H1 (cell line): ENCODE measurements around the gene GRIA2. TPM values are rescaled to one million over a fixed set of nuclear protein-coding genes. Genes with fewer than 3 reads are reported as not detected.

Experiments
- CTCF ChIA-PET: fragments of 300-600 bp; sonication (Branson Sonifier 250); formaldehyde crosslinking; loops from one replicate; lab custom pipeline; 2021; ENCODE audit not compliant: partially characterized antibody; lab: Charles Lee
- POLR2A ChIA-PET: fragments of 300-600 bp; sonication (Branson Sonifier 250); formaldehyde crosslinking; loops from one replicate; lab custom pipeline; 2021; ENCODE audit warnings: inconsistent platforms; ENCODE audit not compliant: partially characterized antibody; lab: Charles Lee
- DNase-seq, 2 experiments: peaks; one replicate each; pipeline versions ENCODE4 v3.0.0 to v3.0.0-alpha.2; 2010 to 2022; ENCODE audit warnings: low spot score in 2 of 2, low read depth in 1 of 2, mixed read lengths in 1 of 2
- FAIRE-seq: peaks from 2 replicates; lab custom pipeline; 2011; peaks lifted over from hg19 to GRCh38; lab: Jason Lieb, UNC
- H2AFZ ChIP-seq: 2 replicates; pipeline ENCODE4 v1.8.1; 2012; ENCODE audit warnings: low read length, inconsistent platforms
- H2AK5ac ChIP-seq: 2 replicates; pipeline ENCODE4 v1.6.1; 2013; ENCODE audit warnings: low read depth, low read length
- H2BK120ac ChIP-seq: replicated peaks from 2 replicates; pipeline ENCODE3; 2013; ENCODE audit warnings: low read depth, low read length, inconsistent platforms
- H2BK12ac ChIP-seq: 2 replicates; pipeline ENCODE4 v1.6.1; 2013; ENCODE audit warnings: low read depth, low read length
- H2BK15ac ChIP-seq: 2 replicates; pipeline ENCODE4 v1.6.1; 2013; ENCODE audit warnings: low read length
- H2BK20ac ChIP-seq: 2 replicates; pipeline ENCODE4 v1.6.1; 2013; ENCODE audit warnings: low read length
- H2BK5ac ChIP-seq: 2 replicates; pipeline ENCODE4 v1.6.1; 2013; ENCODE audit warnings: low read depth, low read length
- H3K14ac ChIP-seq: 2 replicates; pipeline ENCODE4 v1.6.1; 2013; ENCODE audit warnings: inconsistent platforms; ENCODE audit not compliant: insufficient read length
- H3K18ac ChIP-seq: 2 replicates; pipeline ENCODE4 v1.6.1; 2013; ENCODE audit warnings: low read length; ENCODE audit errors: extremely low read depth
- H3K23ac ChIP-seq: 2 replicates; pipeline ENCODE4 v1.6.1; 2013; ENCODE audit warnings: inconsistent platforms; ENCODE audit not compliant: insufficient read length
- H3K23me2 ChIP-seq: 2 replicates; pipeline ENCODE4 v1.6.1; 2013; ENCODE audit warnings: low read depth, low read length
- H3K27ac ChIP-seq: 2 replicates; pipeline ENCODE4 v1.6.1; 2011; ENCODE audit warnings: low read depth, low read length, inconsistent platforms
- H3K27me3 ChIP-seq, 4 experiments: replicated peaks in 1 of 4; 1 replicate in 1 of 4; 2 replicates in 3 of 4; pipeline versions ENCODE4 v1.6.1 to v1.8.1; 2011 to 2013; ENCODE audit warnings: low read length in 3 of 4, mild to moderate bottlenecking in 3 of 4, inconsistent platforms in 2 of 4, mixed read lengths in 2 of 4, moderate library complexity in 1 of 4; ENCODE audit not compliant: control insufficient read depth in 3 of 4, insufficient read depth in 3 of 4; ENCODE audit errors: extremely low read depth in 1 of 4
- H3K36me3 ChIP-seq, 4 experiments: 2 replicates each; pipeline versions ENCODE4 v1.6.1 to v1.8.1; 2011 to 2013; ENCODE audit warnings: mild to moderate bottlenecking in 4 of 4, low read length in 3 of 4, moderate library complexity in 2 of 4, control low read depth in 1 of 4, inconsistent platforms in 1 of 4; ENCODE audit not compliant: insufficient read depth in 4 of 4, control insufficient read depth in 2 of 4
- H3K4ac ChIP-seq: replicated peaks from 2 replicates; pipeline ENCODE3; 2013; ENCODE audit warnings: low read length, low read depth, mixed read lengths, inconsistent platforms; ENCODE audit not compliant: insufficient read length
- H3K4me1 ChIP-seq, 4 experiments: replicated peaks in 1 of 4; 1 replicate in 1 of 4; 2 replicates in 3 of 4; pipeline versions ENCODE4 v1.6.1 to v1.8.1; 2011 to 2013; ENCODE audit warnings: low read length in 3 of 4, inconsistent platforms in 2 of 4, mixed read lengths in 1 of 4; ENCODE audit not compliant: insufficient read depth in 4 of 4, control insufficient read depth in 3 of 4
- H3K4me2 ChIP-seq, 2 experiments: 2 replicates each; pipeline versions ENCODE4 v1.6.1 to v1.8.1; 2011 to 2013; ENCODE audit warnings: low read depth in 2 of 2, low read length in 2 of 2, control low read depth in 1 of 2, inconsistent platforms in 1 of 2, mild to moderate bottlenecking in 1 of 2; ENCODE audit not compliant: insufficient read depth in 1 of 2
- H3K4me3 ChIP-seq, 4 experiments: fragments of 200-600, 300-600 bp in 1 of 4; sonication (generic), shearing (Covaris generic), sonication (Bioruptor Twin) in 1 of 4; 2 replicates each; pipeline versions ENCODE4 v1.5.1 to v1.8.1; 2011 to 2016; ENCODE audit warnings: low read length in 4 of 4, low read depth in 3 of 4, control low read depth in 2 of 4, inconsistent platforms in 2 of 4, mild to moderate bottlenecking in 2 of 4, mixed read lengths in 1 of 4, moderate library complexity in 1 of 4; ENCODE audit not compliant: insufficient read depth in 2 of 4; ENCODE audit errors: extremely low read depth in 1 of 4
- H3K56ac ChIP-seq: replicated peaks from 2 replicates; pipeline ENCODE3; 2013; ENCODE audit warnings: low read depth, mild to moderate bottlenecking, mixed read lengths, low read length, inconsistent platforms; ENCODE audit not compliant: insufficient read length
- H3K79me1 ChIP-seq: 2 replicates; pipeline ENCODE4 v1.6.1; 2013; ENCODE audit warnings: low read depth, low read length, control low read depth
- H3K79me2 ChIP-seq, 2 experiments: 2 replicates each; pipeline versions ENCODE4 v1.6.1 to v1.8.1; 2012 to 2013; ENCODE audit warnings: low read length in 2 of 2, mild to moderate bottlenecking in 2 of 2, inconsistent platforms in 1 of 2; ENCODE audit not compliant: insufficient read depth in 2 of 2, control insufficient read depth in 1 of 2
- H3K9ac ChIP-seq, 4 experiments: replicated peaks in 1 of 4; 1 replicate in 1 of 4; 2 replicates in 3 of 4; pipeline versions ENCODE4 v1.6.1 to v1.8.1; 2011 to 2013; ENCODE audit warnings: low read depth in 3 of 4, low read length in 3 of 4, control low read depth in 2 of 4, mild to moderate bottlenecking in 2 of 4, moderate library complexity in 2 of 4, inconsistent platforms in 1 of 4; ENCODE audit errors: extremely low read depth in 1 of 4
- H3K9me3 ChIP-seq, 2 experiments: 2 replicates each; pipeline versions ENCODE4 v1.6.1 to v1.8.1; 2012 to 2013; ENCODE audit warnings: mild to moderate bottlenecking in 2 of 2, moderate library complexity in 2 of 2, control low read depth in 1 of 2, inconsistent platforms in 1 of 2, low read depth in 1 of 2, low read length in 1 of 2, mixed read lengths in 1 of 2; ENCODE audit not compliant: insufficient read depth in 2 of 2
- H4K20me1 ChIP-seq, 2 experiments: replicated peaks in 1 of 2; 2 replicates each; pipeline versions ENCODE3 to v1.8.1; 2011 to 2013; ENCODE audit warnings: inconsistent platforms in 2 of 2, low read length in 2 of 2, mild to moderate bottlenecking in 1 of 2; ENCODE audit not compliant: insufficient read depth in 2 of 2, control insufficient read depth in 1 of 2
- H4K5ac ChIP-seq: 2 replicates; pipeline ENCODE4 v1.6.1; 2013; ENCODE audit warnings: low read length, low read depth, mixed read lengths, inconsistent platforms; ENCODE audit not compliant: insufficient read length
- H4K8ac ChIP-seq: 2 replicates; pipeline ENCODE4 v1.8.0; 2013; ENCODE audit warnings: mild to moderate bottlenecking, moderate library complexity, low read length, inconsistent platforms; ENCODE audit not compliant: insufficient read depth; ENCODE audit errors: extremely low read depth
- H4K91ac ChIP-seq: replicated peaks from 2 replicates; pipeline ENCODE3; 2013; ENCODE audit warnings: low read length, mixed read lengths, inconsistent platforms; ENCODE audit not compliant: insufficient read length
- BRCA1 ChIP-seq: IDR thresholded peaks from 2 replicates; pipeline ENCODE4 v1.6.1; 2012; ENCODE audit warnings: low read depth, low read length, improper control_type of control experiment
- CHD1 ChIP-seq: IDR thresholded peaks from 2 replicates; pipeline ENCODE4 v1.6.1; 2012; ENCODE audit warnings: low read depth, low read length, improper control_type of control experiment
- CHD2 ChIP-seq: IDR thresholded peaks from 2 replicates; pipeline ENCODE4 v1.6.1; 2012; ENCODE audit warnings: low read length, improper control_type of control experiment
- WGBS, 2 experiments: shearing (Covaris generic) in 1 of 2; methylation state at CpG; one replicate each; pipeline versions ENCODE4 v1.1.6 to v1.1.7; 2013 to 2015; ENCODE audit warnings: low lambda C conversion rate in 2 of 2, mixed read lengths in 2 of 2, inconsistent platforms in 1 of 2, low coverage in 1 of 2, missing lambda C conversion rate in 1 of 2; ENCODE audit not compliant: insufficient replicate concordance in 2 of 2, insufficient coverage in 1 of 2, insufficient read length in 1 of 2; ENCODE audit errors: extremely low coverage in 1 of 2, missing lambda C conversion rate in 1 of 2; 5-methylcytosine and 5-hydroxymethylcytosine counted together
- polyA plus RNA-seq, 7 experiments: library from polyadenylated mRNA; depleted of rRNA in 3 of 7; stranded (reverse) in 5 of 7; unstranded in 2 of 7; fragments of >200 nt in 5 of 7; fragments of 200-250 nt in 2 of 7; gene quantifications; 1 replicate in 5 of 7; 2 replicates in 1 of 7; 4 replicates in 1 of 7; pipeline versions ENCODE4 v1.2.1 to v1.2.3, GENCODE V29; 2011 to 2013; ENCODE audit warnings: missing spikeins in 2 of 7, mixed read lengths in 2 of 7
- total RNA-seq: library from RNA; stranded (reverse); fragmentation: NEBNext Ultra II Directional; extraction: Animal tissue kit (Norgen Biotek cat#: 25700); gene quantifications from 2 replicates; pipeline ENCODE4 v1.2.1, GENCODE V29; 2021

GRIA2 gene
- total and polyA plus RNA-seq, 2 of the 8 experiments (the other 6 are each of a cell fraction or from before 2014, with no cell fraction given): not detected

GRCh38 chr4:157358851-157359250 lies 138.3 kb downstream of the GRIA2 start:
- POLR2A ChIA-PET: no interaction called here
- DNase-seq (no peak), FAIRE-seq (no peak)
- Histone ChIP-seq H2AK5ac (no peak overlapping the region), H3K4me3 (no peak overlapping the region), H3K9ac (no peak overlapping the region), H2BK12ac (no peak overlapping the region), H3K79me2 (no peaks in the 10 kb centered on the region), H3K27me3 (no peaks in the 10 kb centered on the region), H3K56ac (no peak overlapping the region), H4K5ac (no peak overlapping the region), H4K20me1 (no peaks in the 10 kb centered on the region), H2BK120ac (no peak overlapping the region), H3K4me1 (no peaks in the 10 kb centered on the region; a peak in 1 of 7 replicates), H3K23ac (no peak overlapping the region), H3K4me2 (no peak overlapping the region), H2BK20ac (no peak overlapping the region), H2BK5ac (no peak overlapping the region), H2AFZ (no peak overlapping the region), H3K4ac (no peak overlapping the region), H3K79me1 (no peaks in the 10 kb centered on the region), H3K14ac (no peak overlapping the region), H3K9me3 (no peaks in the 10 kb centered on the region), H2BK15ac (no peak overlapping the region), H3K18ac (no peak overlapping the region), H3K36me3 (no peaks in the 10 kb centered on the region), H4K91ac (no peak overlapping the region), H4K8ac (no peak overlapping the region), H3K23me2 (no peaks in the 10 kb centered on the region), H3K27ac (no peak overlapping the region)
- CTCF ChIA-PET: no interaction called here
- TF ChIP-seq CHD2: no peak
- TF ChIP-seq CHD1: no peak
- no peak for TF ChIP-seq BRCA1
- WGBS, 2 experiments: 71% methylated on average over 1 of the region's 1 CpG; no CpG with 5 or more reads in 1 of the 2 experiments
